HEK293 (cell line): ENCODE results near the gene AP2A1.

Experiments
- BCL11B ChIP-seq: fragments of 450-650 bp; formaldehyde crosslinking; IDR thresholded peaks from 2 replicates; pipeline ENCODE4 v1.5.1; 2016; ENCODE audit warnings: low read depth, missing biosample characterization, missing genetic modification characterization
- IKZF3 ChIP-seq: fragments of 450-650 bp; IDR thresholded peaks from 2 replicates; pipeline ENCODE4 v1.5.0; 2018; ENCODE audit warnings: missing biosample characterization, mild to moderate bottlenecking, missing genetic modification characterization, moderate library complexity
- KLF9 ChIP-seq: fragments of 450-650 bp; formaldehyde crosslinking; IDR thresholded peaks from 2 replicates; pipeline ENCODE4 v1.5.1; 2016; ENCODE audit warnings: missing biosample characterization, missing genetic modification characterization, low read depth
- PRDM4 ChIP-seq: fragments of 450-650 bp; formaldehyde crosslinking; IDR thresholded peaks from 2 replicates; pipeline ENCODE4 v1.5.1; 2017; ENCODE audit warnings: missing biosample characterization, missing genetic modification characterization
- REST ChIP-seq: fragments of 450-650 bp; formaldehyde crosslinking; IDR thresholded peaks from 2 replicates; pipeline ENCODE4 v1.5.1; 2016; ENCODE audit warnings: missing biosample characterization, missing genetic modification characterization
- SALL2 ChIP-seq: fragments of 450-650 bp; formaldehyde crosslinking; IDR thresholded peaks from 2 replicates; pipeline ENCODE4 v1.5.0; 2017; ENCODE audit warnings: missing biosample characterization, mild to moderate bottlenecking, missing genetic modification characterization, borderline replicate concordance
- TSHZ1 ChIP-seq: fragments of 450-650 bp; formaldehyde crosslinking; IDR thresholded peaks from 2 replicates; pipeline ENCODE4 v1.5.1; 2016; ENCODE audit warnings: missing biosample characterization, missing genetic modification characterization, borderline replicate concordance
- YY1 ChIP-seq: fragments of 450-650 bp; formaldehyde crosslinking; IDR thresholded peaks from 2 replicates; pipeline ENCODE4 v1.5.1; 2018; ENCODE audit warnings: missing biosample characterization, missing genetic modification characterization
- ZBTB1 ChIP-seq: fragments of 450-650 bp; formaldehyde crosslinking; IDR thresholded peaks from 2 replicates; pipeline ENCODE4 v1.5.1; 2016; ENCODE audit warnings: missing biosample characterization, missing genetic modification characterization
- ZBTB26 ChIP-seq: fragments of 450-650 bp; formaldehyde crosslinking; optimal IDR thresholded peaks from 2 replicates; pipeline ENCODE3; 2016; ENCODE audit warnings: missing biosample characterization, mild to moderate bottlenecking, missing genetic modification characterization
- ZFP37 ChIP-seq: fragments of 450-650 bp; formaldehyde crosslinking; IDR thresholded peaks from 2 replicates; pipeline ENCODE4 v1.5.1; 2016; ENCODE audit warnings: missing biosample characterization, missing genetic modification characterization
- ZFP41 ChIP-seq: fragments of 450-650 bp; formaldehyde crosslinking; IDR thresholded peaks from 2 replicates; pipeline ENCODE4 v1.5.1; 2016; ENCODE audit warnings: missing biosample characterization, missing genetic modification characterization, borderline replicate concordance
- ZNF155 ChIP-seq: fragments of 450-650 bp; formaldehyde crosslinking; IDR thresholded peaks from 2 replicates; pipeline ENCODE4 v1.5.1; 2016; ENCODE audit warnings: missing biosample characterization, missing genetic modification characterization
- ZNF239 ChIP-seq: fragments of 450-650 bp; formaldehyde crosslinking; IDR thresholded peaks from 2 replicates; pipeline ENCODE4 v1.5.1; 2016; ENCODE audit warnings: missing biosample characterization, missing genetic modification characterization
- ZNF341 ChIP-seq: fragments of 450-650 bp; formaldehyde crosslinking; IDR thresholded peaks from 2 replicates; pipeline ENCODE4; 2016; ENCODE audit warnings: low read depth, missing biosample characterization, missing genetic modification characterization
- ZNF362 ChIP-seq: fragments of 450-650 bp; formaldehyde crosslinking; IDR thresholded peaks from 2 replicates; pipeline ENCODE4 v1.5.1; 2016; ENCODE audit warnings: missing biosample characterization, missing genetic modification characterization
- ZNF398 ChIP-seq: fragments of 450-650 bp; formaldehyde crosslinking; IDR thresholded peaks from 2 replicates; pipeline ENCODE4 v1.5.1; 2017; ENCODE audit warnings: missing biosample characterization, missing genetic modification characterization
- ZNF501 ChIP-seq: fragments of 450-650 bp; formaldehyde crosslinking; IDR thresholded peaks from 2 replicates; pipeline ENCODE4 v1.5.1; 2016; ENCODE audit warnings: missing biosample characterization, missing genetic modification characterization
- ZNF514 ChIP-seq: fragments of 450-650 bp; formaldehyde crosslinking; IDR thresholded peaks from 2 replicates; pipeline ENCODE4 v1.5.1; 2016; ENCODE audit warnings: missing biosample characterization, missing genetic modification characterization
- ZNF623 ChIP-seq: fragments of 450-650 bp; formaldehyde crosslinking; IDR thresholded peaks from 2 replicates; pipeline ENCODE4 v1.5.1; 2016; ENCODE audit warnings: missing biosample characterization, missing genetic modification characterization
- ZNF626 ChIP-seq: fragments of 450-650 bp; sonication (Bioruptor Pico); formaldehyde crosslinking; IDR thresholded peaks from 2 replicates; pipeline ENCODE4 v1.5.1; 2018; ENCODE audit warnings: missing biosample characterization, missing genetic modification characterization, inconsistent platforms
- ZNF664 ChIP-seq: fragments of 450-650 bp; formaldehyde crosslinking; IDR thresholded peaks from 2 replicates; pipeline ENCODE4 v1.5.1; 2016; ENCODE audit warnings: missing biosample characterization, missing genetic modification characterization
- ZNF704 ChIP-seq: fragments of 450-650 bp; formaldehyde crosslinking; IDR thresholded peaks from 2 replicates; pipeline ENCODE4 v1.5.1; 2016; ENCODE audit warnings: missing biosample characterization, missing genetic modification characterization
- ZNF747 ChIP-seq: fragments of 450-650 bp; formaldehyde crosslinking; IDR thresholded peaks from 2 replicates; pipeline ENCODE4 v1.5.1; 2016; ENCODE audit warnings: missing biosample characterization, missing genetic modification characterization
- ZNF785 ChIP-seq: fragments of 450-650 bp; formaldehyde crosslinking; IDR thresholded peaks from 2 replicates; pipeline ENCODE4 v1.5.1; 2016; ENCODE audit warnings: missing biosample characterization, missing genetic modification characterization

The AP2A1 gene

GRCh38 chr19:49817964-49818648 lies 51.3 kb downstream of the AP2A1 start, which contains the start of gene MED25 (continued):
- TF ChIP-seq ZNF398 (tag by site-specific recombination) (no peak), BCL11B (tag by site-specific recombination) (no peak), ZBTB1 (tag by site-specific recombination) (no peak), IKZF3 (tag by site-specific recombination) (no peak), ZNF704 (tag by site-specific recombination) (no peak), ZNF785 (tag by site-specific recombination) (no peak), TSHZ1 (tag by site-specific recombination) (no peak), ZNF664 (no peak), ZFP41 (tag by site-specific recombination) (no peak), ZNF239 (tag by site-specific recombination) (no peak), PRDM4 (tag by site-specific recombination) (no peak), ZNF747 (tag by site-specific recombination) (no peak), YY1 (tag by site-specific recombination) (peak; percentile 98), ZFP37 (no peak), ZNF514 (no peak), ZNF501 (tag by site-specific recombination) (0 out of 2 replicates have a peak, but pooled peaks have one; percentile 7), KLF9 (tag by site-specific recombination) (peak; percentile 64), ZNF623 (tag by site-specific recombination) (no peak), ZNF155 (tag by site-specific recombination) (no peak), ZNF362 (peak; percentile 0; the same call in 1 of the 2 replicates), REST (tag by site-specific recombination) (no peak), ZNF626 (tag by site-specific recombination) (no peak), ZBTB26 (peak; percentile 90), SALL2 (no peak), ZNF341 (tag by site-specific recombination) (no peak)
